Measurements from ENCODE around the gene NTRK2.

NTRK2 gene

GRCh38 chr9:84785792-84786547 is 116.4 kb downstream of the NTRK2 start:
- no peak for DNase-seq

DNA sequence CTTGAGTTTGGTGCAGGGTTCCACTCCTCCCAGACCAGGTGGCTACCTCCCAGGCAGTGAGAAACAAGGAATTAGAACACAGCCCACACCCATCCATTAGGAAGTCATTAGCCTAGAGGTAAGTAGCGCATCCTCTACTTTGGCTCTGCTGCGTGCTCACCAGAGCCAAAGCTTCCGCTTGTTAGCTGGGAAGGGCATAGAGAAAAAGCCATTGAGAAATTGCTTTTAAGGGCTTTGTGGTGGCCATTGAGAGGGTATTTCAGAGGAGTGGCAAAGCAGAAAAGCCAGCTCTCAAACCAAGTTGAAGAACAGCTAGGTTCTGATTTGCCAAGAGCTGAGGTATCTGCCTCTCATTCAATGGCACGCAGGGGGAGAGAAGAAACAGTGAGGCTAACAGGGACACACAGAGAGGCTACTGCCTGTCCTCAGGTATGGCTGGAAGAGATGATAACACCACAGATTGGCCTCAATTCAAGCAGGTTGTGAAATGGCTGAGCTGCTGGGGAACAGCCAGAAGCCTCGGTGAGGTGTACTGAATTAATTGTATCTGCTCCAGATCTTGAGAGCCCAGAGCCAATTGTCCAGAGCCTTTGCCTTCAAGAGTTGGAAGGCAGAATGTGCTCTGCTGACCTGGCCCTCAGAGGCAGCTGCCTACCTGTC is 119.4 kb downstream of the NTRK2 start:
- DNase-seq, result no peak

- DNase-seq, result no peak
These were observed 119.9 kb downstream of the NTRK2 start for GRCh38 chr9:84789463-84789830.

DNA sequence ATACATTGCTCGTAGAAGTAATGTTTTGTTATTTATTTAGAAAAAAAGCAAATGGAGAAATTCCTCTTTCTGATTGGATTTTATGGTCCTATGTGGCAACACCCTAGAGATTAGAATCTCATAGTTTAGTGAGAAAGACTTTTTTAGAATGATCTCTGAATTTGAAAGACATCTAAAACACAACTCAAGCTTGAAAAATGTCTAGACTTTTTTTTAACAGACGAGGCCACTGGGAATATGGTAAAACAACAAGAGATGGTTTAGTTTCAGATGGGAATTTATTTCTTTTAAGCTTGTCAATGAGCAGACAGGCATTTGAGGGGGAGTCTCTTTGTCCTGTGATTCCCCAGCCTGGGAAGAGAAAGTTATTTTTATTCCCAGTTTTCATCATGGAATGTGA is 122.1 kb downstream of the NTRK2 start:
- DNase-seq, result no peak

- DNase-seq, result no peak
These were observed 123.7 kb downstream of the NTRK2 start for GRCh38 chr9:84793251-84793650.

- no peak for DNase-seq
These were observed 125.6 kb downstream of the NTRK2 start for GRCh38 chr9:84794981-84795637.

- DNase-seq, result no peak
These were observed 126.9 kb downstream of the NTRK2 start for GRCh38 chr9:84796404-84796803.

GRCh38 chr9:84799251-84799650 is 129.7 kb downstream of the NTRK2 start:
- no peak for DNase-seq

GRCh38 chr9:84804951-84805694 is 135.6 kb downstream of the NTRK2 start:
- no peak for DNase-seq

- no peak for DNase-seq
These were observed 137.9 kb downstream of the NTRK2 start for GRCh38 chr9:84807431-84807830.

DNA sequence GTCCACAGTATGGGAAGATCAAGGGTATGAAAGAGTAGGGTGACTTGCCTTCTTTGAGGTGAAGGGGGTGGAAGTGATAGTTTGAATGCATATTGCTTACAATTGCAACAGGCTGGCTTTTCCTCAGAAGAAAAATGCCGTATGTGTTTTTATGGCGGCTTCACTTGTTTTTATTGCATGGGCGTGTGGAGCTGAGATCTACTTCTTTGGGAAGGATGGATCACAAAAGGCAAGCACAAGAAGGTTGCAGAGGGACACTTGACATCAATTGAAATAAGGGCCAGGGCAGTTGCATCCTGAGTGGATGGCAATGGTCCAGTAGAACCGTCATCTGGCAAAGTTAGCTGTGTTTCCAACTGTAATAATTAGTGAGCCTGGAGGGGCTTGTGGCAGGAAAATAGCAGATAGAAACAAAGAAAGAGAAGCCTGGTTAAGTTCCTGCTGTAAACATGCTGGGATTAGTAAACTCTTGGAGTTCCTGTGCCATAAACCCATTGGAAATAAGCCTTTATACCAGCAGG is 138.4 kb downstream of the NTRK2 start:
- no peak for DNase-seq

DNA sequence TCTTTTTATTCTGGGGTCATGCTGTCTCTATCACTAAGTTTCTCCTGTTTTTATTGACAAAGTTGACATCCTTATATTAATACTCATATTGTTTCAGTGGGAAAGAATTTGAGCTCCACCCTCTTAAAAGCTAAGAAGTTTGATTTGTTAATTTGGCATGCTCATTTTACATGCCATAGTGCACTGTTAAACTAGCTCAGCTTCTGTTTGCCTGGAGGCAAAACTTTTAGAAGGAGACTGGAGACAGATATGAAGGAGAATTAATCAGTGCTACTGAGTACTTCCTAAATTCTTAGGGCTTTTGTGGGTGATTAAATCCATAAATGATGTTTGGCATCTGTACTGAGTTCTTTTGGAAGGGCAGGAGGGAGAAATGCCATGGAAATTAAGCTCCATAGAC is 138.9 kb downstream of the NTRK2 start:
- no peak for DNase-seq

DNA sequence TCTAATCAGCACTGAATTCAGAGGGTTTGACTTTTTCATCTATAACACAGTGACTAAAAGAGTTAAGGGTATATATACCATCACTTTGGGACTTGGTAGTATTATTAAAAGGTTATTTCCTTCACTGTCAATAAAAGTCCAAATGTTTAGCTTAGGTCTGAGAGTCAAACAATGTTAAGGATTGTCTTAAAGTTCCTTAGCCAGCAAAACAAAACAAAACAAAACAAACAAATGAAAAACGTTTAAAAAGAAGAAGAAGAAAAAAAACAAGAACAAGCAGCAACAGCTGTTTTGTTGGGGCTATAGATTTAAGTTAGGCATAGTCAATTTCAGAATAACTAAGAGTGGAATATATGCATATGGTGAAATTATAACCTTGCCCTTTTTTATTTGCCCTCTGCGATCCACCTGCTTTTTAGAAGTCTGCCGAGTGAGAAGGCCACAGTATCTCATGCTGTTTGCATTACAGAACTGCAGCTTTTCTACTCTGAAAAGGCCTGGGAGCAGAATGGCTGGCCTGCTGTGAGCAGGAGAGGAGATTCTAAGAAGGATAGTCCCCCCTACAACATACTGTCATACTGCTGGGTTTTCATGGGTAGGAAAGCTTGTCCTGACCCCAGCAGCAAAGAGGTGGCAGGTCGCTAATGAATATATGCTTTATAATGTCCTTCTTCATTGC is 141.7 kb downstream of the NTRK2 start:
- no peak for DNase-seq

DNA sequence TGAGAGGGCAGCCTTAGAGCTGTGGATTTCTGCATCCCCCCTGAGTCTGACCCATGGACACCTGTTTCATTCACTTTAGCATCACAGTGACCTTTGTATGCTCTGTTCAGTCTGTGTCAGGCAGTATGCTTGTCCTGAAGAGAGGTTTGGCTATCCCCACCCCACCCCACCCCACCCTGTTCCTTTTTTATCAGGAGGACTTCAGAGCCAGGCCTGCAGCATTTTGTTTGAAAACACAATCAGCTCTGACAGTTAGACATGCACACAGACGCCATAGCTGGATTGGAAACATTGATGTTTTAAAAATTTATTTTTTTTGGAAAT is 142.2 kb downstream of the NTRK2 start:
- DNase-seq, result no peak

DNA sequence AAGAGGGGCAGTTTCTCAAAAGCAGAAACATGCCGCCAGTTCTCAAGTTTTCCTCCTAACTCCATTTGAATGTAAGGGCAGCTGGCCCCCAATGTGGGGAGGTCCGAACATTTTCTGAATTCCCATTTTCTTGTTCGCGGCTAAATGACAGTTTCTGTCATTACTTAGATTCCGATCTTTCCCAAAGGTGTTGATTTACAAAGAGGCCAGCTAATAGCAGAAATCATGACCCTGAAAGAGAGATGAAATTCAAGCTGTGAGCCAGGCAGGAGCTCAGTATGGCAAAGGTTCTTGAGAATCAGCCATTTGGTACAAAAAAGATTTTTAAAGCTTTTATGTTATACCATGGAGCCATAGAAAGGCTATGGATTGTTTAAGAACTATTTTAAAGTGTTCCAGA is 142.8 kb downstream of the NTRK2 start:
- DNase-seq, result no peak

- DNase-seq, result no peak
These were observed 143.3 kb downstream of the NTRK2 start for GRCh38 chr9:84812847-84813246.

- DNase-seq, result no peak
These were observed 146.0 kb downstream of the NTRK2 start for GRCh38 chr9:84815554-84815953.

DNA sequence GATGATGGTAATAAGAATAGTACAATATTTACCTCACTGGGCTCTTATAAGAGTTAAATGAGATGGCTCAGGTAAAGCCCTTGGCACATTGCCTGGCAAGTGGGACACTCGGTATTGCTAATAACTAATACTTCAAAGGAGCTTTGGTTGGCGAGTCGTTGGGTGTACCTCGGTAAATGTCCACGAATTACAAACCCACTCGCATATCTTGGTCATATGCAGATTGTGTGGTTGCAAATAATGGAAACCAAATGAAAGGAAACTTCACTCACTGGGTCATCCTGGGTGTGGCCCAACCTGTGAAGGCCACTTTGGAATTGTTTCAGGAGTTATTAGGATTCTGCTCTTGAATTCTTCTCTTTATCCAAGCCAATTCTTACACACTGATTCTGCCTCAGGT is 147.5 kb downstream of the NTRK2 start:
- no peak for DNase-seq

- DNase-seq, result no peak
These were observed 149.3 kb downstream of the NTRK2 start for GRCh38 chr9:84818791-84819190.

DNA sequence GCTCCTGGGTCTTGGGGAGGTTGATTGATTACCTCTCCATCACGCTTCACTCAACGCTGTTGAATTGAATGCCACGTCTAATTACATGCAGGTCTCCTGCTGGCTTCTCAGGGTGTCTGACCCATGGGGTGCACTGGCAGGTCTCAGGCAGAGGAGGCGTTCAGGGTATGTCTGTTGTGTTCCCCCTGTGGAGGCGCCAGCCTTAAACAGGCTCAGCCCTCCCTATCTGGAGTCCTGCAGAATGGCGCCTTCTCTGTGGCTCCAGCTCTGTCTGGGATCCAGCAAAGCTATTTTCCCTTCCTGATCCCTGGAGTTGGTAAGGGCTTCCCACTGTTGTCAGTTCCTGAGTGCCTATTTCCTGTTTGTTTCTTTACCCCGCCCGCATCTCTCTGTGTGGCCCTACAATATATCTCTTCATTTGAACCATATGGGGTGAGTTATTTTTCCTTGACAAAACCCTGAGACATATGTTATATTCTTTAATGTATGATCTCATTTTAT is 150.0 kb downstream of the NTRK2 start:
- DNase-seq, result no peak

DNA sequence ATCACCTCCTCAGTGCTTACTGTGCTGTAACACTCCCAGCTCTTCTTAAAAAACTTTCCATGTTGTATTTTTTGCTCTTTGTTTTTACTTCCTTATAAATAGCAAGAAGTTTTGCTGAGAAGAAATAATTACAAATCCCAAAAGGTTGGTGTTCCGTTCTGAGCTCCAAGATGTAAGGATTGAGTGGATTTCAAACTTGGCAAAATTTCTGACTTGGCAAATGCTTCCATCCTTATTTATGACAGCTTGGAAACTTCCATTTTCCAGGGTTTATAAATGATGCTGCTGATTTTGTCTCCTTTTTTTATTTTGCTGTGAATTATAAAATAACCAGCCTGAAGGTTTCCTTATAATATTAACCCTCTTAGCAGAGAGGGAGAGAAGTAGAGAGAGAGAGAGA is 151.9 kb downstream of the NTRK2 start:
- DNase-seq, result no peak

GRCh38 chr9:84822589-84823233 is 153.2 kb downstream of the NTRK2 start:
- DNase-seq, result no peak
